ENCODE measurements around the gene PRKD2.
A peak's percentile ranks its signal among the peaks of the same experiment; 100 is the strongest.
"Not testable (repeated sequence)": the region's sequence is repeated elsewhere in the genome, so short reads cannot be mapped to it uniquely, and the experiment has no call there.

Gene PRKD2

DNA sequence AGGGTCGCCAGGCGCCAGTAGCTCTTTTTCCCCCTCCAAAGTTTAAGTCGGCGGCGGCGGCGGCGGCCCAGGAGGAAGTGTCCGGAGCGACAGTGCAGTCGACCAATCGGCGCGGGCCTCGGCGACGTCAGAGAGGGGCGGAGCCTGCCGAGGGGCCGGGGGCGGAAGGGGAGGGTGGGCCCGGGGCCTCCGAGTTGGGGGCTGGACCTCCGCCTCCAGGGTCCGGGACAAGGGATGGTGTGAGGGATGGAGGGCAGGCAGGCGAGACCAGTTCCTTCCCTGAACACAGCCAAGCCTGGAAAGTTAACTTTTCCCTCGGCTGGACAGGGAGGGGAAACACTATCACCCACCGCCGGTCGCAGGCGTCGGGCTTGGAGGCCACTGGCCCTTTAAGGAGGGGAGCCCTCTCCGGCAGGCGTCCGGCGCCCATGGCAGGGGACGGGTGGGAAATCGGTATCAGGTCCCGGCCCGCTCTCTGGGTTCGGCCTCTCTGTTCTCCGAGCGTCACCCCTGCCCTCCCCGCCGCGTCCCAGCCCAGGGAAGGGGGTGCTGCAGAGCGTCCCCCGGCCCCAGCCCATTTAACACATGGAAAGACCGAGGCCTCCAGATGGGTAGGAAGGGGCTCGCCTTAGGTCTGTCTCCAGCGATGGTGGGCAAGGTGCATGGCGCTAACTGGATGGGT is at the start of gene PRKD2:
TSS of gene PRKD2 (minus strand) at position 81 of the 682 bp plus-strand sequence. CDS start 744 bp downstream, outside the sequence.
- peak; percentile 58 for DNase-seq

- no peak for DNase-seq
These were observed 47.9 kb upstream of the PRKD2 start for GRCh38 chr19:46764817-46765291.

DNA sequence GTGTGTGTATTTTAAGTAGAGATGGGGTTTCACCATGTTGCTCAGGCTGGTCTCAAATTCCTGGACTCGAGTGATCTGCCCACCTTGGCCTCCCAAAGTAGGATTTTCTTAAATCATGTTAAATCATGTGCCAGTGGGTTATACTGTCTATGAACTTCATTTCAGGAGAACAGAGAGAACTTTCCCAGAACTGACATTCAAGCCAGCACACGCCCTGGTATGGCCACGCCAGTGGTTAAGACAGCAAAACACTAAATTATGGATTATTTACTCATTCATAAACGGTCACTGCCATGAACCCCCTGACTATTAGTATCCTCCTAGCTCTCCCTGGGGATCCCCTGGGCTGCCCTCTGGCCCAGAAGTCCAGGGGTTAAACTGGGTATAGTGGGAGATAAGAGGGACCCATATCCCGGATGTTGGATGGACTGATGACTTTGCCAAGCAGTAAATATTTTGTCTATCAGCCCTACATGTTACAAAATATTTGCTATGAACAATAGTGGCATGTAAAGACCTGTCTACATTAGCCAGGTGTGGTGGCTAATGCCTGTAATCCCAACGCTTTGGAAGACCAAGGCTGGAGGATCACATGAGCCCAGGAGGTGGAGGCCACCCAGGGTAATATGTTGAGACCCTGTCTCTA is 45.5 kb upstream of the PRKD2 start:
- no peak for DNase-seq

DNA sequence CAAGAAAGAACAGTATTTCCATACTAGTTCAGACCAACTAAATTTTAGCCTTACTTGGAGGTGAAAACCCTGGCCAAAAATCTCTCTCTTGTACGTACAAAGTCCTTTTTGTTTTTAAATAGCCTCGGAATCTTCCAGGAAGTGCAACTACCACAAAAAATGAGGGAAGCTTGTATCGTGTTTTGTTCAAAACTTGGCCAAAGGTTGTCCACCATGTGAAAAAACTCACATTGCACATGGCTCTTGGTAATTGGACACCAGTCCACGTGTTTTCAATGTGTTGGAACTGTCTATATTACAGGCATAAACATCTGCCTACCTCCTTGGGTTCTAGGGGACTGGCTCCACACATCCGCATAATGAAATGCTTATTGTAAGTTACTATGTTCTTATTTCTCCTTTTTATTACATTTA is 44.5 kb upstream of the PRKD2 start:
- no peak for DNase-seq

DNA sequence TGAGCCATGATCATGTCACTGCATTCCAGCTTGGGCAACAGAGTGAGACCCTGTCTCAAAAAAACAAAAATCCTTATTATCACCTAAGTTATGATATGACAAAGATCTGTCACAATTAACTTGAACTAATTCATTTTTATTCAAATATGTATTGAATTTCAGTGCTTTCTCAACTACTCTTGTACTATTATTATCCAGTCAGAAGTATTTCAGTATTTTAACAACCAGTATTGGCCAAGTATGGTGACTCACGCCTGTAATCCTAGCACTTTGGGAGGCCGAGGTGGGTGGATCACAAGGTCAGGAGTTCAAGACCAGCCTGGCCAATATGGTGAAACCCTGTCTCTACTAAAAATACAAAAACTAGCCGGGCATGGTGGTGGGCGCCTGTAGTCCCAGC is 44.0 kb upstream of the PRKD2 start:
- DNase-seq: not testable (repeated sequence)

DNA sequence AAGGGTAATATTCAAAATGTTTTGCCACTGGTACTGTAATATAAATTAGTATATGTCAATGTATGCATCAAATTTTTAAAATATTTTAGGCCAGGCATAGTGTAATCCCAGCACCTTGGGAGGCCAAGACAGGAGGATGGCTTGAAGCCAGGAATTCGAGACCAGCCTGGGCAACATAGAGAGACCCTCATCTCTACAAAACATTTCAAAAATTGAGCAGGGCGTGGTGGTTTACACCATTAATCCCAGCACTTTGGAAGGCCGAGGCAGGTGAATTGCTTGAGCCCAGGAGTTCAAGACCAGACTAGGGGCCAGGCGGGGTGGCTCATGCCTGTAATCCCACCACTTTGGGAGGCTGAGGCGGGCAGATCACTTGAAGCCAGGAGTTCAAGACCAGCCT is 43.4 kb upstream of the PRKD2 start:
- DNase-seq: no peak

DNA sequence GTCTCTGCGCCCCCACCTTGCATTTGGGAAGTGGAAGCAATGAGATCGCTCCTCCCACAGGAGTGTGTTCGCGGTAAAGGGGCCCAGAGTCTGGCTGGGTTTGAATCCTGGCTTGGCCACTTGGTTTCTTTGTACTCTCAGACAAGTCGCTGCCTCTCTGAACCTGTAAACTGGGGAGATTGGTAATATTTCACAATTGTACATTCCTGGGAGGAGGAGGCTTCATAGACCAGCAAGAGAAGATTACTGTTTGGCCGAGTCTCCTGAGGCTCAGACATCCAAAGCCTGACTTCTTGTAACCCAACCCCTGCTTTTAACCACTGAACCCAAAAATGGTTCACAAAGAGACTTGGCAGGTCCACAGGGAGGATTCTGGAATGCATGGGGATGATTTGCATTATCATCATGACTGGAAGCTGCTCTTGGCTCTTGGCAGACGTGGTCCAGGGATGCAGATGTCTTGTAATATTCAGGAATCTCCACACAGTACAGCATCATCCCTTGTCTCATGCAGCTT is 43.0 kb upstream of the PRKD2 start:
- no peak for DNase-seq

DNA sequence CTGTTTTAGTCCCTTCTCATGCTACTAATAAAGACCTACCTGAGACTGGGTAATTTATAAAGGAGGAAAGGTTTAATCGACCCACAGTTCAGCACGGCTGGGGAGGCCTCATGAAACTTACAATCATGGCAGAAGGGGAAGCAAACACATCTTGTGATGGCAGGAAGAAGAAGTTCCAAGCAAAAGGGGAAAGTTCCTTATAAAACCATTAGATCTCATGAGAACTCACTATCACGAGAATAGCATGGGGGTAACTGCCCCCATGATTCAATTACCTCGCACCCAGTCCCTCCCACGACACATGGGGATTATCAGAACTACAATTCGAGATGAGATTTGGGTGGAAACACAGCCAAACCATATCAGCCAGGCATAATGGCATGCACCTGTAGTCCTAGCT is 42.3 kb upstream of the PRKD2 start:
- no peak for DNase-seq

DNA sequence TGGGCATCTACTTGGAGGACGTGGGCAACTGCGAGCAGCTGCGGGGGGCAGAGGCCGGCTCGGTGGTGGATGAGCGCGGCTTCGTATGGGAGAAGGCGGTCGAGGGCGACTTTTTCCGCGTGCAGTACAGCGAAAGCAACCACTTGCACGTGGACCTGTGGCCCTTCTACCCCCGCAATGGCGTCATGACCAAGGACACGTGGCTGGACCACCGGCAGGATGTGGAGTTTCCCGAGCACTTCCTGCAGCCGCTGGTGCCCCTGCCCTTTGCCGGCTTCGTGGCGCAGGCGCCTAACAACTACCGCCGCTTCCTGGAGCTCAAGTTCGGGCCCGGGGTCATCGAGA is 39.6 kb upstream of the PRKD2 start:
- no peak for DNase-seq

- DNase-seq: no peak
These were observed 39.1 kb upstream of the PRKD2 start for GRCh38 chr19:46755853-46756543.

DNA sequence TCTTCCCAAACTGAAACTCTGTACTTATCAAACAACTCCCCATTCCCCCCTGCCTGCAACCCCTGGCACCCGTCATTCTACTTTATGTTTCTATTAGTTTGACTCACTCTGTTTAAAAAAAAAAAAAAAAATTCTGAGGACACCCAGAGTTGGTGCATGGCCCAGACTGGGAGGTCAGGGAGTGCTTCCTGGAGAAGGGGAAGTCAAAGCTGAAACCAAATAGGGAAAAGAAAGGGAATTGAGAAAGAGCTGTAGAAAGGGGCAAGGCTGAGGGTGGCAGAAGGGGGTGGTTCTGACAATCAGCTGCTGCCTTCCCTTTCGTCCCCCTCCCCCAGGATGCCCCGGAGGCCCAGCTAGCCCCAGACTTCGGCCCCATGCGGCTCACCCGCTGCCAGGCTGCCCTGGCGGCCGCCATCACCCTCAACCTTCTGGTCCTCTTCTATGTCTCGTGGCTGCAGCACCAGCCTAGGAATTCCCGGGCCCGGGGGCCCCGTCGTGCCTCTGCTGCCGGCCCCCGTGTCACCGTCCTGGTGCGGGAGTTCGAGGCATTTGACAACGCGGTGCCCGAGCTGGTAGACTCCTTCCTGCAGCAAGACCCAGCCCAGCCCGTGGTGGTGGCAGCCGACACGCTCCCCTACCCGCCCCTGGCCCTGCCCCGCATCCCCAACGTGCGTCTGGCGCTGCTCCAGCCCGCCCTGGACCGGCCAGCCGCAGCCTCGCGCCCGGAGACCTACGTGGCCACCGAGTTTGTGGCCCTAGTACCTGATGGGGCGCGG is 38.4 kb upstream of the PRKD2 start:
- no peak for DNase-seq

- peak; percentile 91 for DNase-seq
These were observed 36.7 kb upstream of the PRKD2 start for GRCh38 chr19:46753420-46754155.

DNA sequence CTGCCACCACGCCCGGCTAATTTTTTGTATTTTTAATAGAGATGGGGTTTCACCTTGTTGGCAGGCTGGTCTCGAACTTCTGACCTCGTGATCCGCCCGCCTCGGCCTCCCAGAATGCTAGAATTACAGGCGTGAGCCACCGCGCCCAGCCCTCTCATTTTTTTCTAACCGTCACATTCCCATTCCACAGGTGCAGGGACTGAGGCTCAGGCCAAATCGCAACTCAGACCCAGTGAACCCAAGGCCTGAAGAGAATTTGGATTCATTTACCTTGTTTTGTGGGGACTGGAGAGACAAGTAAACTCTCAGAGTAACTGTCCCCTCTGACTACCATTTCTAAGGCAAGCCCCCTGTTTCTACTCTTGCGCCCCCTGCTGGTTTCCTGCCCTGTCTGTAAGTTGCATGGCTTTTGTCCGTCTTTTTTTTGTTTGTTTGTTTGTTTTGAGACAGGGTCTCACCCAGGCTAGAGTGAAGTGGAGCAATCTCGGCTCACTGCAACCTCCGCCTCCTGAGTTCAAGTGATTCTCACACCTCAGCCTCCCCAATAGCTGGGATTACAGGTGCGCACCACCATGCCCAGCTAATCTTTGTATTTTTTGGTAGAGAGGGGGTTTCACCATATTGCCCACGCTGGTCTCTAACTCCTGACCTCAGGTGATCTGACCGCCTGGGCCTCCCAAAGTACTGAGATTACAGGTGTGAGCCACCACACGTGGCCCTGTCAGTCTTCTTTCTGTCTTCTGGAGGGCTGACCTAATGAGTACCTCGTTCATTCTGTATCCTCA is 31.6 kb upstream of the PRKD2 start:
- no peak for DNase-seq

GRCh38 chr19:46746281-46747057 is 29.6 kb upstream of the PRKD2 start, which contains the start of gene STRN4:
TSS of gene STRN4 (minus strand) at chr19:46746450. CDS start at chr19:46746430, 20 bp downstream.
- peak; percentile 67 for DNase-seq

GRCh38 chr19:46745521-46746280 is 28.8 kb upstream of the PRKD2 start, which contains the start of gene FKRP:
TSS of gene FKRP (plus strand) at chr19:46746057. CDS start at chr19:46755451, 9,394 bp downstream.
- no peak for DNase-seq

DNA sequence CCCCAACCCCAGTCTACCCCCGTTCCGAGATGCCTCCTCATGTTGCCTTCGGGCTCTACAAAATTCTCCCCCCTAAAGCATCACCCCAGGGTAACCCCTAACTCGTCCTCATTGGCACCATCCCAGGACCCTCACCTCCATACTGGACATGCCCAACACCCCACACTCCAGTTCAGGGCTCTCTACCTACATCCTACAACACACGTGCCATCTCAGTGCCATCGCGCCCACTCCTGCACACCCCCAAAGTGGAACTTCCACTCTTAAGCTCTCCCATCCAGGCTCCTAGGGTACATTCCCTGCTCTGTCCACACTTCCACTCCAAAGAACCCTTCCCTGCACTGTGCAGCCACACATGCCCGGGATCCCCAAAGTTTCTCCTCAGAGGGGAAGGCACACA is 28.1 kb upstream of the PRKD2 start:
- no peak for DNase-seq

DNA sequence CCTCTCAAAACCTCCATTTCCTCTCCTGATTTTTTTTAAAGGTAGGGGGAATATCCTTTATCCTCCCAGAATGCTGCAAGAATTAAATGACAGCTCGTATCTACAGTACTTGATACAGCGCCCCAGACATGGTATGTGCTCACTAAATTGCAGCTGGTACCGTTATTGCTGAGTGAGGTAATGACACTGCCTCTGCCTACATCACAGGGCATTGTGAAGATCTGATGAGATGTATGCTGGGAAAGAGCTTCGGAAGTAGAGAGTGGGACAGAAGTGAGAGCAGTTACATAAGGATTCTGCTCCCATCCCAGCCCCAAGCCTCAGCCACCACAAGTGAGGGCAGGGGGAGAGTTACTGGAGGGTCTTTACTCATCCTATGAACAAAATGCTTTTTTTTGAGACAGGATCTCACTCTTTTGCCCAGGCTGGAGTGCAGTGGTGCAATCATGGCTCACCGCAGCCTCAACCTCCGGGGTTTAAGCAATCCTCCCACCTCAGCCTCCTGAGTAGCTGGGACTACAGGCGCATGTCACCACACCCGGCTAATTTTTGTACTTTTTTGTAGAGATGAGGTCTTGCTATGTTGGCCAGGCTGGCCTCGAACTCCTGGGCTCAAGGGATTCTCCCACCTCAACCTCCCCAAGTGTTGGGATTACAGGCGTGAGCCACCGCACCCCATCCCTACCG is 27.2 kb upstream of the PRKD2 start:
- no peak for DNase-seq

- DNase-seq: no peak
These were observed 26.1 kb upstream of the PRKD2 start for GRCh38 chr19:46742926-46743480.

DNA sequence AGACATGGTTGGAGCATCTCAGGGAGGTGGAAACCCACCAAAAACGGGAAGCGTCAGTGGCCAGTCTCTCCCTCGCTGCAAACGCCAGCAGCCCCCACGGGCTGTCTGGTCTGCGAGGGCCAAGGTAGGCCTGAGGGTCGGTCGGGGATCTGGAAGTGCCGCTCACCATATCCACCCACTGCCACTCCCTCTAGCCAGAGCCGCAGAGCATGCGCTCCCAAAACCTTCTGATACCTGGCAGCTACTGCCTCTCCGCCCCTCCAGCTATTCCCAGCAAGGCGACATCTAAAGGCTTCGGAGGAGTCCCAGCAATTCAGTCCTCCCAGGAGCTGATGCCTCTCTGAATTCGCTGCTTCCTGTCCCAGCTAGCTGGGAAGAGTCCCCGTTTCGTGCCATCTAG is 24.5 kb upstream of the PRKD2 start:
- no peak for DNase-seq

Data from NCI-H2171 (cell line).